Astrocyte (in vitro differentiated cells and primary cell): ENCODE data around the gene STK17A. TPM values are rescaled to one million over a fixed set of nuclear protein-coding genes. Genes with fewer than 3 reads are reported as not detected.
"Not testable (repeated sequence)": the region's sequence is repeated elsewhere in the genome, so short reads cannot be mapped to it uniquely, and the experiment has no call there.

Experiments used
- DNase-seq: peaks from one replicate; pipeline ENCODE4 v3.0.0-alpha.2; 2010; ENCODE audit warnings: low read depth
- FAIRE-seq: peaks from 2 replicates; lab custom pipeline; 2011; peaks lifted over from hg19 to GRCh38; lab: Jason Lieb, UNC
- H2AFZ ChIP-seq: 2 replicates; pipeline ENCODE4 v1.6.0; 2012; ENCODE audit warnings: low read depth, low read length, inconsistent platforms
- H3K27ac ChIP-seq: 2 replicates; pipeline ENCODE4 v1.5.1; 2011; ENCODE audit warnings: low read depth, low read length, inconsistent platforms
- H3K27me3 ChIP-seq: 2 replicates; pipeline ENCODE4 v1.6.0; 2011; ENCODE audit warnings: low read length, inconsistent platforms; ENCODE audit not compliant: insufficient read depth
- H3K36me3 ChIP-seq: 2 replicates; pipeline ENCODE4 v1.5.1; 2011; ENCODE audit warnings: low read length, inconsistent platforms; ENCODE audit not compliant: insufficient read depth
- H3K4me1 ChIP-seq: 2 replicates; pipeline ENCODE4 v1.5.1; 2011; ENCODE audit warnings: low read length, inconsistent platforms; ENCODE audit not compliant: insufficient read depth
- H3K4me2 ChIP-seq: 2 replicates; pipeline ENCODE4 v1.6.0; 2012; ENCODE audit warnings: low read length, inconsistent platforms
- H3K4me3 ChIP-seq: 2 replicates; pipeline ENCODE4 v1.5.1; 2011; ENCODE audit warnings: low read depth, mild to moderate bottlenecking, low read length, inconsistent platforms; ENCODE audit not compliant: insufficient read depth
- H3K79me2 ChIP-seq: 2 replicates; pipeline ENCODE4 v1.6.0; 2012; ENCODE audit warnings: mild to moderate bottlenecking, low read length, inconsistent platforms; ENCODE audit not compliant: insufficient read depth
- H3K9ac ChIP-seq: 2 replicates; pipeline ENCODE4 v1.6.0; 2012; ENCODE audit warnings: mild to moderate bottlenecking, low read length, inconsistent platforms
- H3K9me3 ChIP-seq: 2 replicates; pipeline ENCODE4 v1.5.1; 2012; ENCODE audit warnings: low read depth, mild to moderate bottlenecking, low read length, inconsistent platforms; ENCODE audit not compliant: insufficient read depth
- H4K20me1 ChIP-seq: 2 replicates; pipeline ENCODE4 v1.6.0; 2012; ENCODE audit warnings: low read length, inconsistent platforms; ENCODE audit not compliant: insufficient read depth
- H3K27ac Mint-ChIP-seq: one replicate; pipeline ENCODE4 v1.8.0; 2021; ENCODE audit warnings: mild to moderate bottlenecking, mixed read lengths; ENCODE audit not compliant: unreplicated experiment
- H3K27me3 Mint-ChIP-seq: one replicate; pipeline ENCODE4 v1.8.0; 2021; ENCODE audit warnings: low read depth, mixed read lengths; ENCODE audit not compliant: unreplicated experiment
- H3K36me3 Mint-ChIP-seq: one replicate; pipeline ENCODE4 v1.8.0; 2021; ENCODE audit warnings: low read depth, mixed read lengths; ENCODE audit not compliant: unreplicated experiment
- H3K4me1 Mint-ChIP-seq: one replicate; pipeline ENCODE4 v1.8.0; 2021; ENCODE audit warnings: low read depth, mixed read lengths; ENCODE audit not compliant: unreplicated experiment
- H3K4me3 Mint-ChIP-seq: one replicate; pipeline ENCODE4 v1.8.0; 2021; ENCODE audit warnings: mild to moderate bottlenecking, moderate library complexity, mixed read lengths; ENCODE audit not compliant: unreplicated experiment
- H3K9me3 Mint-ChIP-seq: one replicate; pipeline ENCODE4 v1.8.0; 2021; ENCODE audit warnings: mild to moderate bottlenecking, mixed read lengths; ENCODE audit not compliant: unreplicated experiment
- CTCF ChIP-seq: IDR thresholded peaks from 2 replicates; pipeline ENCODE4 v1.5.1; 2011; ENCODE audit warnings: low read depth, mild to moderate bottlenecking, inconsistent platforms, low read length, moderate library complexity; ENCODE audit not compliant: insufficient read depth
- EZH2 ChIP-seq: IDR thresholded peaks from 2 replicates; pipeline ENCODE4 v1.6.1; 2012; ENCODE audit warnings: mild to moderate bottlenecking, low read length, inconsistent platforms; ENCODE audit not compliant: insufficient read depth
- total RNA-seq: library from RNA; stranded (reverse); gene quantifications from 2 replicates; pipeline ENCODE4 v1.2.1, GENCODE V29; 2021

The STK17A gene
- total RNA-seq, 1 donor from 2014 or later = 38.4 TPM

GRCh38 chr7:43592326-43592725, 9.4 kb downstream of the STK17A start:
- Histone ChIP-seq H3K4me3 (no peak overlapping the region), H3K4me1 (no peaks in the 10 kb centered on the region), H3K9me3 (no peaks in the 10 kb centered on the region), H3K36me3 (peaks cover 11% of the 10 kb centered on the region), H2AFZ (no peak overlapping the region), H3K79me2 (peaks cover 99% of the 10 kb centered on the region), H4K20me1 (peaks cover 81% of the 10 kb centered on the region), H3K27me3 (no peaks in the 10 kb centered on the region), H3K4me2 (peak overlapping the region; percentile 24), H3K27ac (peak overlapping the region; percentile 4), H3K9ac (no peak overlapping the region)
- Mint-ChIP-seq H3K4me1 (peaks cover 19% of the 10 kb centered on the region), H3K27me3 (no peaks in the 10 kb centered on the region), H3K27ac (no peak overlapping the region), H3K36me3 (peaks cover 2% of the 10 kb centered on the region), H3K9me3 (no peaks in the 10 kb centered on the region), H3K4me3 (no peak overlapping the region)
- DNase-seq = no peak
- FAIRE-seq = no peak
- TF ChIP-seq EZH2 (no peak), CTCF (no peak)

GRCh38 chr7:43593010-43593409, 10.1 kb downstream of the STK17A start:
- Mint-ChIP-seq H3K4me1 (peaks cover 19% of the 10 kb centered on the region), H3K27ac (no peak overlapping the region), H3K27me3 (no peaks in the 10 kb centered on the region), H3K36me3 (peaks cover 2% of the 10 kb centered on the region), H3K4me3 (no peak overlapping the region), H3K9me3 (no peaks in the 10 kb centered on the region)
- FAIRE-seq = no peak
- no peak overlapping the region for H3K4me3 ChIP-seq
- H3K9ac ChIP-seq = no peak overlapping the region
- peaks cover 14% of the 10 kb centered on the region for H3K36me3 ChIP-seq
- no peaks in the 10 kb centered on the region for H3K4me1 ChIP-seq
- peaks cover 81% of the 10 kb centered on the region for H4K20me1 ChIP-seq
- peaks cover 99% of the 10 kb centered on the region for H3K79me2 ChIP-seq
- peak overlapping the region; percentile 24 for H3K4me2 ChIP-seq
- no peaks in the 10 kb centered on the region for H3K9me3 ChIP-seq
- peak overlapping the region; percentile 2 for H3K27ac ChIP-seq
- H3K27me3 ChIP-seq = no peaks in the 10 kb centered on the region
- TF ChIP-seq EZH2 = no peak
- no peak for TF ChIP-seq CTCF
- no peak for DNase-seq
- no peak overlapping the region for H2AFZ ChIP-seq

- no peaks in the 10 kb centered on the region for H3K4me1 ChIP-seq
- no peak overlapping the region for H3K27ac ChIP-seq
- H3K9ac ChIP-seq = no peak overlapping the region
- FAIRE-seq (no peak), DNase-seq (no peak)
- Mint-ChIP-seq H3K9me3 (no peaks in the 10 kb centered on the region), H3K27me3 (no peaks in the 10 kb centered on the region), H3K27ac (no peak overlapping the region), H3K4me3 (no peak overlapping the region), H3K36me3 (peaks cover 5% of the 10 kb centered on the region), H3K4me1 (peaks cover 19% of the 10 kb centered on the region)
- peaks cover 98% of the 10 kb centered on the region for H3K79me2 ChIP-seq
- TF ChIP-seq CTCF (no peak), EZH2 (no peak)
- peaks cover 79% of the 10 kb centered on the region for H4K20me1 ChIP-seq
- no peak overlapping the region for H3K4me3 ChIP-seq
- H3K36me3 ChIP-seq = peaks cover 19% of the 10 kb centered on the region
- no peaks in the 10 kb centered on the region for H3K27me3 ChIP-seq
- H3K9me3 ChIP-seq = no peaks in the 10 kb centered on the region
- no peak overlapping the region for H2AFZ ChIP-seq
- H3K4me2 ChIP-seq = peak overlapping the region; percentile 24
These were observed 11.1 kb downstream of the STK17A start for GRCh38 chr7:43594020-43594419.

GRCh38 chr7:43596426-43596825, 13.5 kb downstream of the STK17A start:
- H3K4me3 Mint-ChIP-seq, H3K4me2 ChIP-seq, H2AFZ ChIP-seq, DNase-seq, H3K4me3 ChIP-seq, H3K36me3 Mint-ChIP-seq, FAIRE-seq, H3K27ac Mint-ChIP-seq, H3K27me3 Mint-ChIP-seq, H3K27me3 ChIP-seq, H3K4me1 ChIP-seq, H3K9me3 Mint-ChIP-seq, H3K27ac ChIP-seq, H3K9me3 ChIP-seq, H3K9ac ChIP-seq: not testable (repeated sequence)
- Histone ChIP-seq H3K36me3 (peaks cover 35% of the 10 kb centered on the region), H3K79me2 (peaks cover 99% of the 10 kb centered on the region), H4K20me1 (peaks cover 81% of the 10 kb centered on the region)
- peaks cover 12% of the 10 kb centered on the region for H3K4me1 Mint-ChIP-seq
